Umbilical cord (tissue), 2 donors: ENCODE data around the gene TNFRSF12A. TPM values are rescaled to one million over a fixed set of nuclear protein-coding genes. Genes with fewer than 3 reads are reported as not detected.

Experiments used
- DNase-seq: peaks from one replicate; pipeline ENCODE4 v3.0.0-alpha.2; 2015; ENCODE audit warnings: low spot score
- total RNA-seq: library from RNA; depleted of rRNA; stranded (reverse); fragments of >200 nt; gene quantifications from one replicate; pipeline ENCODE4 v1.2.3, GENCODE V29; 2014; ENCODE audit warnings: low replicate concordance; ENCODE audit not compliant: insufficient read depth

Gene TNFRSF12A
- total RNA-seq, 1 donor from 2014 or later = 150 TPM

DNA sequence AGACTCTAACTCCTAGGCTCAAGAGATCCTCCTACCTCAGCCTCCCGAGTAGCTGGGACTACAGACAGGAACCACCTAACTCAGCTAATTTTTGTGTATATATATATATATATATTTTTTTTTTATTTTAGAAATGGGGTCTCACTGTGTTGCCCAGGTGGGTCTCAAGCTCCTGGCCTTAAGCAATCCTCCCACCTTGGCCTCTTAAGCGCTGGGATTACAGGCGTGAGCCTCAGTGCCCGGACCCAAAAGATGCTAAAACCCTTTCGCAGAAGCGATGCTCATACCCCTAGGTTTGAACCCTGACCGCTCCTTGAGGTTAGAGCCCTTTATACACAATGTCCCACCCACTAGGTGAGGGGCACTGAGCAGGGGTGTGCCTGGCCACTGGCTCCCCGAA lies 9.7 kb upstream of the TNFRSF12A start:
- no peak for DNase-seq

DNA sequence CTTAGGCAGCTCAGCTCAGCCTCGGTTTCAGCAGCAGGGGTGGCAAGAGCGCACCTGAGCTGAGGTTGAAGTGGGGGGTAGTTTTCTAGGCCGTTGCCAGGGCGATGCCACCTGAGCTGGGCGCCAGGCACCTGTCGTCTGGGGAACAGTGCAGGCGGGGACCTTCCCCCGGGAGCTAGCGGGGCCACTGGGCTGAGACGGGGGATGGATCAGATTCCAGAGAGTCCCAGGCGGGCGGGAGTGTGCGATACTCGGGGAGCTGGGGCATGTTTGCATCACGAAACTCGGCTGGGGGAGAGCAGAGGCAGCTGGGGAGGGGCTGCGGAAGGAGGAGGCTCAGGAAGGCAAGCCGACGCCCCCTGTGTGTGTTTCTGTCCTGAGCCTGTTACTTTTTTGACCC lies 7.9 kb upstream of the TNFRSF12A start:
- DNase-seq = no peak

DNA sequence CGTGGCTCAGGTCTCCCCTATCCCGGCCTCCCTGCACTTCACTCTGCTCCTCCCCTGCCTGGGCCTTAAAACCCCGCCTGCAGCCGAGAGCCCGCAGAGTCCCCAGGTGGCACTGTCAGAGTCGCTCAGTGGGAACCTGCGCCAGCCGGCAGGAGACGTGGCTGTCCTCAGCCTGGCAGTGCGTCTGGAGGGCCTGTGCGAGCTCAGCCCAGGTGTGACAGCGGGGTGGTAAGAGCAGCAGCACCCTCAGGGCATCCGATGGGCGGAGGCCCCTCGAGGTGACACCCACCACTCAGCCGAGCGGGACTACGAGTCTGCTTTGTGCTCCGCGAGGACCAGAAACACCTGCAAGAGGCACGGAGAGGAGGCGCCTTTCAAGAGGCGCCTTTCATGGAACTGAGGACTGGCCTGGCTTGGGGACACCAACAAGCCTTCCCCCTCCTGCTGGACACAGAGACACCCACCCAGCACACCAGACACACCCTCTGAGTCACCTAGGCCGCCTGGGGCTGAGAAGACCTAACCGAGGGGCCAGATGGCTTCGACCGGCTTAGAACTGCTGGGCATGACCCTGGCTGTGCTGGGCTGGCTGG lies 7.2 kb upstream of the TNFRSF12A start, which contains the start of gene CLDN9:
CLDN9 (plus strand) TSS at position 96 of the 593 bp plus-strand sequence; CDS start at position 536, 440 bp downstream.
- DNase-seq = no peak

DNA sequence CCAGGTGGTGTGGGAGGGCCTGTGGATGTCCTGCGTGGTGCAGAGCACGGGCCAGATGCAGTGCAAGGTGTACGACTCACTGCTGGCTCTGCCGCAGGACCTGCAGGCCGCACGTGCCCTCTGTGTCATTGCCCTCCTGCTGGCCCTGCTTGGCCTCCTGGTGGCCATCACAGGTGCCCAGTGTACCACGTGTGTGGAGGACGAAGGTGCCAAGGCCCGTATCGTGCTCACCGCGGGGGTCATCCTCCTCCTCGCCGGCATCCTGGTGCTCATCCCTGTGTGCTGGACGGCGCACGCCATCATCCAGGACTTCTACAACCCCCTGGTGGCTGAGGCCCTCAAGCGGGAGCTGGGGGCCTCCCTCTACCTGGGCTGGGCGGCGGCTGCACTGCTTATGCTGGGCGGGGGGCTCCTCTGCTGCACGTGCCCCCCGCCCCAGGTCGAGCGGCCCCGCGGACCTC lies 6.6 kb upstream of the TNFRSF12A start:
- no peak for DNase-seq

DNA sequence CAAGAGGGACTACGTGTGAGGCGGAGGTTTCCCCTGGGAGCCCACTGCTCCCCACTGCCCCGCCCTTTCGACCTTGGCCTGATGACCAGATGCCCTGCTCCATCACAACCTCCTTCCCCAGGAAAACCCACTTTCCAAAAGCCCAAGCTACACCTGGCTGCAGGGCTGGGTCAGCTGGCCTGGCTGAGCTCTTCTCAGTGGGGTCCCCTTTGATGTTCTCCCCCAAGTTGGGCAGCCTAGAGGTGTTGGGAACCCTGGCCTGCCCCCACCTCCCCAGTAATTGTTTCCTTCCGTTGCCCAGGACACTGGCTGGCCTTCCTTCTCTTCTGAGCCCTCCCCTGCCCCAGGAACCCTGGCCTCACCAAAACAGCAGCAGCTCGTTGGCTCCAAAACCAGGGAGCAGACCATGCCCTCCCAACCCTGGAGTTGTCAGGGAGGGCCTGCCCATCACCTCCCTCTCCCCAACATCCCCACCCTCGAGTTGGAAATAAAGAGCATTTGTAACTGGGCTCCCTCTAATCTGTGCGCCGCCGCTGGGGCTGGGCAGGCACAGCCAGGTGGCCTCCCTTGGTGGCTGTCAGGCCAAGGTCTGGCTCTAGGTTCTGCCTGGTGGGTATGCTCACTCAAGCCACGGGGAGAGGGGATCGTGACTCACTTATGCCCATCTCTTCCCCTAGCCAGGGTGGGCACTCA lies 6.0 kb upstream of the TNFRSF12A start:
- DNase-seq = no peak

DNA sequence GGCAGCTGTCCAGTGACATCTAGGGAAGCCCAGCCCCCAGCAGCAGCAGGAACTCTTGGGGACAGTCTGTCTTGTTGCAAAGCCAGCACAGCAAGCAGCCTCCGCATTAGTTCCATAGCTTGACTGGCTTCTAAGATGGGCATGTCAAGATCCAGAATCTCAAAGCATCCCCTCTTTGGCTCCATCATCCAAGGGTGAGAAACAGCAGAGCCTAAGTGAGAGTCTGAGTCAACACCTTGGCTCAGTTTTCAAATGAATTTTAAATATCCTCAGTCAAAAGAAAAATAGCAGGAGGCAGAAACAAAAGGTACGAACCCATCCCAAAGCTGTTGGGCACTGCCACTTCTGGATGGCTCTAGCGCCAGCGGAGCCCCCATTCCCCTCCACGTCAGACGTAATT lies 5.2 kb upstream of the TNFRSF12A start:
- DNase-seq = no peak

DNA sequence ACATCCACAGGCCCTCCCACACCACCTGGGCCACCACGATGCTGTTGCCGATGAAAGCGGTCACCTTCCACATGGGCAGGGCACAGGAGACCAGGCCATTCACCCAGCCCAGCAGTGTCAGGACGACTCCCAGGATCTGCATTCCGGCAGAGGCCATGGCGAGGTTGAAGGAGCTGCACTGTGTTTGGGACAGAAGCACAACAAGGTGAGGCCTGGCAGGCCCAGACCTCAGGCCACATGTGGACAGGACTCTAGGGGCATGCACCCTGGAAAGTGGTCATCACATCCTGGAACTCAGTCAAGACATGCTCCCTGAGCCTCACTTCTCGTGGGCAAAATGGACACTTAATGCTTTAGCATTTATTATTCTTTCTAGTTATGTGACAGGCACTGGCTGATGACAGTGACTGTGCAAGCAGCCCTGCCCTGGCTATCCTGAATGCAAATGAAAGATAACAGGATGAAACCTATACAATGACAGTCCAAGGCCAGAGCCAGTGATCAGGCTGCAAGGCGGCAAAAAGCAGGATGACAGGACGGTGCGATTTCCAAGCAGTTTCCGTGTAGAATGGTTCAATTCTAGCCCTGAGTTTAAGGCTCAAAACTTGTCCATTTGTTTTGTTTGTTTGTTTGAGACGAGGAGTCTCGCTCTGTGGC lies 4.2 kb upstream of the TNFRSF12A start:
- DNase-seq = no peak

DNA sequence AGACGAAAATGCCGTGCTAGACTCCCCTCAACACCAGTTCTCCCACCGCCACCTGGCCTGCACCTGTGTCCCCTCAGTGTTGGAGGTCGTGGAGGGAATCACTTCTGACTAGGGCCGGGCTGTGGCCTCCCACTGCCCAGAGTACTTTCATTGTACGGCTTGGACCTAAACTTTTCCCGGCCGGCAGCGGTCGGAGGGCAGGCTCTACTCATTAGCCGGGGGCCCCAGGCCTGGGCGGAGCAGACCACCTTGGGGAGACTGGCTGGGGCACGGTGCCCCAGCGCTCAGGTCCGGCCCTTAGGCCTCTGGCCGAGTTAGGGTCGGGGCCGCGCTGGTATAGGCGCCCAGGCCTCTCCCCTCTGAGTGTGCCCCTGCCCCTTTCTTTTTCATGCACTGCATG lies 2.8 kb upstream of the TNFRSF12A start:
- DNase-seq = no peak

DNA sequence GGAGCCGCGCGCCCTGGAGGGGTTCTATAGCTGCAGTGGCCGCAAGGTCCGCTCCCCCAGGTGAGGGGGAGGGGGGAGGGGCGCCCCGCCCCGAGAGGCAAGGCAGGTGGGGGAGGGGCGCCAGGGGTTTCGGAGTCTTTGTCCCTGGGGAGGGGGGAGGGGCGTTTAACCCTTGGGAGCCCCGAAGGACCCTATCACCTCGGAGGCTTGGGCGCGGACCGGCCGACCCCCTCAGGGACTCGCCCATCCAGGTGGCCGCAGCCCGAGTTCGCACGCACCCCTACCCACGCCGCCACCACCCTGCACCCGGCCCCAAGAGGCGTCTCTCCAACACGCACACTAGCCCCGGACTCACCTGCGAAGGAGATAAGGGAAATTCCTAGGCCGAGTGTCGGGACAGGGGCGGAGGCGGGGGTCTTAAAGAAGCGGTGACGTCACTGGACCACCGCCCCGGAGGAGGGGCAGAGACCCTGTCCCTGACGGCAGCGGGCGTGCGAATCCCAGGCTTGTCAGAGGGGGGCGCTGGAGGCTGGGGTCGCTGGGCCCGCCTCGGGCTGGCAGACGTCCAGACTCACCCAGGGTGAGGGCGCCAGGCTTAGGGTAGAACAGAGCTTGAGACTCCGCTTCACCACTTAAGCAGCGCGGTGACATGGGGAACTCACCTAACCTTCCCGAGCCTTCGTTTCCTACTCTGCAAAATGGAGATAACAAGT lies 2.2 kb upstream of the TNFRSF12A start, which contains the start of gene CLDN6:
CLDN6 (minus strand) TSS at position 390 of the 713 bp plus-strand sequence. CDS start 2,162 bp downstream, outside the sequence.
- no peak for DNase-seq

DNA sequence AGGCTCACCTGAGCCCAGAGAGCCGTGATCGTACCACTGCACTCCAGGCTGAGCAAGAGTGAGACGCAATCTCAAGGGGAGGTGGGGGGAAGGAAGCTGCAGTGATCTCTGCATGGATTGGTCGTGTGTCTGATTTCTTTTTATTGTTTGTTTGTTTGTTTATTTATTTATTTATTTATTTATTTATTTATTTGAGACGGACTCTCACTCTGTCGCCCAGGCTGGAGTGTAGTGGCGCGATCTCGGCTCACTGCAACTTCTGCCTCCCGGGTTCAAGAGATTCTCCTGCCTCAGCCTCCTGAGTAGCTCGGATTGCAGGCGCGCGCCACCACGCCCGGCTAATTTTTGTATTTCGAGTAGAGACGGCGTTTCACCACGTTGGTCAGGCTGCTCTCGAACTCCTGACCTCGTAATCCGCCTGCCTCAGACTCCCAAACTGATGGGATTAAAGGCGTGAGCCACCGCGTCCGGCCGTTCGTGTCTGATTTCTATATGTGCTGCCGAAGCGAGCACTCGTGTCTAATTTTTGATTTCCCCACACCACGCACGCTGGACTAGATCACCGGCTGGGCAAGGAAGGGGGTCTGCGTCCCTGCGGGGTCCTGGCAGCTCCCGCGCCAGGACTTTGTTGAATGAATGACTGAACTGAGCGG lies 448 bp upstream of the TNFRSF12A start:
- DNase-seq = no peak

DNA sequence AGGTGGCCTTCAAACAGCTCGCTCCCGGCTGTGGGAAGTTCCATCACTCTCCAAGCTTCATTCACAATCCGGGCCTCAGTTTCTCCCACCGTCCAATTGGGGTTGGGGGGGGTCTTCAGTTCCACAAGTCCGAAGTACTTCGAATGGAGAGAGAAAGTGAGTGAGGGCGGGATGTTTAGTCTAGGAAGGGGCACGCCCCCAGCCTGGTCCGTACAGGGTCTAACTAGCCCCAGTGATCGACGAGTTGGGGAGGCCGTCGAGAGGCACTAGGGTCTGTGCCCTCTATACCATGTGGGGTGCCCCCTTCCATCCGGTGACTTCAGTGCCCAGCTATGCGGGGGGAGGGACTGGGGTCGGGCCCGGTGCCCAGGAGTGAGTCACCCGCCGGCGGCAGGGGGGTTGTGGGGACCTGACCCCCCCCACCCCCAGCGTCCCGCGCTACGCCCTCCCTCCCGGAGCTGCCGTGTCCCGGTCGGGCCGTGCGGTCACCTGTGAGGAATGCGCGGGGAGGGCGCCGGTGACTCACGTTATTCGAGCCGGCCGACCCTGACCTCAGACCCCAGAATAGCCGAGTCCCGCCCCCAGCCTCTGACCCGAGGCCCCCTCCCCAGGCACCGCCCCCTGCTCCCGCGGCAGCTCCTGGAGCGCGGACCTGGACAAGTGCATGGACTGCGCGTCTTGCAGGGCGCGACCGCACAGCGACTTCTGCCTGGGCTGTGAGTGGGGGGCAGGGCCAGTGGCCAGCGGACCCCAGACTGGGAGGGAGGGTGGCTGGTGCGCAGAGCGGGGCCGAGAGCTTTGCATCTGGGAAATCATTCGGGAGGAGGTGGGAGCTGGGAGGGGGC lies 658 bp downstream of the TNFRSF12A start:
- DNase-seq = peak; percentile 77

DNA sequence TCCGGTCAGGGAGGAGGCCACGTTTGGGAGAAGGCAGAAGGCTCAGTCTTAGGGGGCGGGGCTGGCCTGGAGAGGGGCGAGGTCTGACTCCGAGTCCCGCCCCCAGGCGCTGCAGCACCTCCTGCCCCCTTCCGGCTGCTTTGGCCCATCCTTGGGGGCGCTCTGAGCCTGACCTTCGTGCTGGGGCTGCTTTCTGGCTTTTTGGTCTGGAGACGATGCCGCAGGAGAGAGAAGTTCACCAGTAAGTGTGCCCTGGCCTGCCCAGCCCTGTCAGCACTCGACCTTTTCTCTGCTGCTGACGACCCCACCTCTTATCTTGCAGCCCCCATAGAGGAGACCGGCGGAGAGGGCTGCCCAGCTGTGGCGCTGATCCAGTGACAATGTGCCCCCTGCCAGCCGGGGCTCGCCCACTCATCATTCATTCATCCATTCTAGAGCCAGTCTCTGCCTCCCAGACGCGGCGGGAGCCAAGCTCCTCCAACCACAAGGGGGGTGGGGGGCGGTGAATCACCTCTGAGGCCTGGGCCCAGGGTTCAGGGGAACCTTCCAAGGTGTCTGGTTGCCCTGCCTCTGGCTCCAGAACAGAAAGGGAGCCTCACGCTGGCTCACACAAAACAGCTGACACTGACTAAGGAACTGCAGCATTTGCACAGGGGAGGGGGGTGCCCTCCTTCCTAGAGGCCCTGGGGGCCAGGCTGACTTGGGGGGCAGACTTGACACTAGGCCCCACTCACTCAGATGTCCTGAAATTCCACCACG lies 1.5 kb downstream of the TNFRSF12A start:
- peak; percentile 90 for DNase-seq

DNA sequence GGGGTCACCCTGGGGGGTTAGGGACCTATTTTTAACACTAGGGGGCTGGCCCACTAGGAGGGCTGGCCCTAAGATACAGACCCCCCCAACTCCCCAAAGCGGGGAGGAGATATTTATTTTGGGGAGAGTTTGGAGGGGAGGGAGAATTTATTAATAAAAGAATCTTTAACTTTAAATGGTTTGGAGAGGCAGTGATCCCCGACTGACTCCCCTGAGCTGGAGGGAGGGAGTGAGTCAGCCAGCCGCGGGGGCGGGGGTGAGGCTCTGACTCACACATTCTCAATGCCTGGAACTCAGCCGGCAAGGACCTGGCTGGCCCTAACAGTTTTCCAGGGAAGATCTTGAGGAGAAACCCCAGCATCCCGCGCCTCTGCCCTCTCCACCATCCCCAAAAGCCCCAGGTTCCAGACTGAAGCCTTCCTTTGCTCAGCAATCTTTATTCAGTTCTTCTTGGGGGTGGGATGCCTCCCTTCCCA lies 2.1 kb downstream of the TNFRSF12A start:
- DNase-seq = peak; percentile 98

DNA sequence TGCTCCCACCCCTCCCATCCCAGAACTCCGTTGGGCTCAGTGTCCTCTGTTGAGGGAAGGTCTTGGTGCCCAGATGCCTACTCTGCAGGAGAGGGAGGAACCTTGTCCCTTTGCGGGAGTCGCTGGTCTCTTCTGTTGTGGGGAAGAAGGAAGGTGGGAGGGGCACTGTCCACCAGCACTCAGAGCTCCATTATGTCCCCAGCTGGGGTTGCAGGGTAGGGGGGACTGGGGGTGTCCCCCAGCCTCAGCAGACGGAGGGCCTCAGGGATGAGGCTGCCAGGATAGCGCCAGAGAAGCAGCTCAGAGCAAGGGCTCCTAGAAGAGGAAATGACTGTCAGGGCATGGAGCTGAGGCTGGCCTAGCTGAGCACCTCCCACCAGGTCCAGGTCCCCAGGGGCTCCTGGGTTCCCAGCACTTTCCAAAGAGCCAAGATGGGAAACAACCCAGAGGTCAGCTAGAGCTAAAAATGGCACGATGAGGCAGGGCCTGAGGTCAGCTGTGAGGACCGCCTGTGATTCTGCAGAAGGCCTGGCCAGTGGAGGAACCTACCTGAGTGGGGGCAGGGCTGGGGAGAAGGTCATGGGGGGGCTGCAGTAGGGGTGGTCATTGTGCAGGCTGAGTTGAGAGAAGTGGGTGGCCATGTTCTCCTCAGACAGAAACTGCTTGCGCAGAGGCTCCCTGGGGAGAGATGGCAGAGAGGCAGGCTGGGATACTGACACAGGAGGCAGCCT lies 2.7 kb downstream of the TNFRSF12A start:
- DNase-seq = peak; percentile 36

DNA sequence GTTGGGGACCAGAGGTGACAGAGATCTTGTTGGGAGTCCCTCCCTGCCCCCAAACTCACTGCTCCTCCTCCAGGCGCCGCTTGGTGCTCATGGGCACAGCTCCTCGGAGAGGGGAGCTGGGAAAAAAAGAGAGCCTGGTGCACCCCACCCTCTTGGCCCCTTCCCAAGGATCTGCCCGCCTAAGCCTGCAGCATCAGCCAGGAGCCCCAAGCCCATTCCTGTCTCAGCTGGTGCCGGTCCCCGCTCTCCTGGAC lies 3.2 kb downstream of the TNFRSF12A start:
- DNase-seq = peak; percentile 85

DNA sequence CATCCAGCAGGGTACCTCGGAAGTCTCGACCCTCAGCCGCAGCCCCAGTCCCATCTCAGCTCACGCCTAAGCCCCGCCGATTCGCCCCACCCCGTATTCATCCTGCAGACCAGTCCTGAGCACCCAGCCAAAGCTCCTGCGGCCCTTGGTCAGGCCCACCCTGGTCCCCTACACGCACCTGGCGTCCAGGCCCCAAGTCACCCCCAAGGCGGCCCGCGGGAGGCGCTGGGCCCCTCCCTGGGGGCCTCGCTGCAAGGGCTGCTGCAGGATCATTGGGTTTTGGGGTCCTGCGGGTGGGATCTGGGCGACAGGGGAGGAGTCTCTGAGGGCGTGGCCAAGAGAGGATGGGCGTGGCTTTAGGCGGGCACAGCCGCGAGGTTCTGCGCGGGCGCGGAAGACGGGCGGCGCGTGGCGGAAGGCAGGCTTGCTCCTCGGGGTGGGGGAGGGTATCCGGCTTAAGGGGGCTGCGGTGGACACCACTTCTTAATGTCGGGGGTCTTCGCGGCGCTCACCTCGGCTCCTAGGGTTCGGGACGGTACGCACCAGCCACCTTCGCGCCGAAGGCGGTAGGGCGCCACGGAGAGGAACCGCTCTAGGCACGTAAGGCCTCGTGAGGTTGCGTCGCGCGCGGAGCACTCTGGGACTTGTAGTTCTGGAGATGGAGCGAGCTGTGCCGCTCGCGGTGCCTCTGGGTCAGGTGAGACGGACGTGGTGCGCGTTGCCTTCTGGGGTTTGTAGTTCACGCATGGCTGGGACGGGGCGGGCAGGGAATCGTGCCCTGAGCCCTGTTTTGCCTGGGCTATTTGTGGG lies 3.7 kb downstream of the TNFRSF12A start, which contains the start of the genes HCFC1R1 and THOC6:
HCFC1R1 (minus strand) TSS at position 274 of the 810 bp plus-strand sequence; CDS start at position 273, 1 bp downstream.
THOC6 (plus strand) TSS at position 367 of the 810 bp plus-strand sequence; CDS start at position 659, 292 bp downstream.
- DNase-seq = peak; percentile 99

DNA sequence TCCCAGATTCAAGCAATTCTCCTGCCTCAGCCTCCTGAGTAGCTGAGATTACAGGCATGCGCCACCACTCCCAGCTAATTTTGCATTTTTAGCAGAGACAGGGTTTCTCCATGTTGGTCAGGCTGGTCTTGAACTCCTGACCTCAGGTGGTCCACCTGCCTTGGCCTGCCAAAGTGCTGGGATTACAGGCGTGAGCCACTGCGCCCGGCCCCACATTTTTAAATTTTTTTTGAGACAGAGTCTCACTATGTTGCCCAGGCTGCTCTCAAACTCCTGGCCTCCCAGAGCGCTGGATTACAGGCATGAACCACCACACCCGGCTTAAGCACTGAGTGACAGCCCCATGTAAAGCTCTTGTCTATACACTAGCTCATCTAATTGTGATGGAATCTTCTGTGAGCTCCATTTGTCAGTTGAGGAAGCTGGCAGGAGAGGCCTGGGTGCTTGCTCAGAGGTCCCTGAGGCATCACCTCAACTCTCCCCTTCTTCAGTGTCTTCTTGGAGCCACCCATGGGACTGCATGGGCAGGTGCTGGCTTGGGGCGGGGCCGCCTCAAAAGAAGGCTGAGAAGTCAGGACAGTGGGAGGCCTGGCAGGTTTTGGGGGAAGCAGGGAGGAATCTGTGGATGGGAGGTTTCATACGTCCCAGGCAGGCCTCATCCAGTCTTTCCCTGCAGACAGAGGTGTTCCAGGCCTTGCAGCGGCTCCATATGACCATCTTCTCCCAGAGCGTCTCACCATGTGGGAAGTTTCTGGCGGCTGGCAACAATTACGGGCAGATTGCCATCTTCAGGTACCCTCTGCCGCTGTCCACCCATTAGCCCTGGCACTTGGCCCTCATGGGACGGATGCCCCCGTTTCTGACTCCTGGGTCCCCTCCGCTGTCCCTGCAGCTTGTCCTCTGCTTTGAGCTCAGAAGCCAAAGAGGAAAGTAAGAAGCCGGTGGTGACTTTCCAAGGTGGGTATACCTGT lies 5.1 kb downstream of the TNFRSF12A start:
- no peak for DNase-seq
